Measurements from ENCODE around the gene SYTL3.
A peak's percentile ranks its signal among the peaks of the same experiment; 100 is the strongest.
"Not testable (repeated sequence)": the region's sequence is repeated elsewhere in the genome, so short reads cannot be mapped to it uniquely, and the experiment has no call there.

SYTL3 gene

GRCh38 chr6:158644231-158645063, 5.4 kb upstream of the SYTL3 start, which contains the start of gene DYNLT1:
TSS of gene DYNLT1 (minus strand) at chr6:158644743. CDS start at chr6:158644708, 35 bp downstream.
- TF ChIP-seq, protein P1, sequence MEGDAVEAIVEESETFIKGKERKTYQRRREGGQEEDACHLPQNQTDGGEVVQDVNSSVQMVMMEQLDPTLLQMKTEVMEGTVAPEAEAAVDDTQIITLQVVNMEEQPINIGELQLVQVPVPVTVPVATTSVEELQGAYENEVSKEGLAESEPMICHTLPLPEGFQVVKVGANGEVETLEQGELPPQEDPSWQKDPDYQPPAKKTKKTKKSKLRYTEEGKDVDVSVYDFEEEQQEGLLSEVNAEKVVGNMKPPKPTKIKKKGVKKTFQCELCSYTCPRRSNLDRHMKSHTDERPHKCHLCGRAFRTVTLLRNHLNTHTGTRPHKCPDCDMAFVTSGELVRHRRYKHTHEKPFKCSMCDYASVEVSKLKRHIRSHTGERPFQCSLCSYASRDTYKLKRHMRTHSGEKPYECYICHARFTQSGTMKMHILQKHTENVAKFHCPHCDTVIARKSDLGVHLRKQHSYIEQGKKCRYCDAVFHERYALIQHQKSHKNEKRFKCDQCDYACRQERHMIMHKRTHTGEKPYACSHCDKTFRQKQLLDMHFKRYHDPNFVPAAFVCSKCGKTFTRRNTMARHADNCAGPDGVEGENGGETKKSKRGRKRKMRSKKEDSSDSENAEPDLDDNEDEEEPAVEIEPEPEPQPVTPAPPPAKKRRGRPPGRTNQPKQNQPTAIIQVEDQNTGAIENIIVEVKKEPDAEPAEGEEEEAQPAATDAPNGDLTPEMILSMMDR (conservative IDR thresholded peaks at IDR 0.05; ENCODE audit: control insufficient read depth, insufficient read depth, low read depth, low read length): no peak
- DNase-seq (ENCODE audit: low read depth): peak; percentile 82
- H3K4me3 ChIP-seq (ENCODE audit: control insufficient read depth, low read depth, low read length): peak within 1 kb of the TSS; percentile 87

DNA sequence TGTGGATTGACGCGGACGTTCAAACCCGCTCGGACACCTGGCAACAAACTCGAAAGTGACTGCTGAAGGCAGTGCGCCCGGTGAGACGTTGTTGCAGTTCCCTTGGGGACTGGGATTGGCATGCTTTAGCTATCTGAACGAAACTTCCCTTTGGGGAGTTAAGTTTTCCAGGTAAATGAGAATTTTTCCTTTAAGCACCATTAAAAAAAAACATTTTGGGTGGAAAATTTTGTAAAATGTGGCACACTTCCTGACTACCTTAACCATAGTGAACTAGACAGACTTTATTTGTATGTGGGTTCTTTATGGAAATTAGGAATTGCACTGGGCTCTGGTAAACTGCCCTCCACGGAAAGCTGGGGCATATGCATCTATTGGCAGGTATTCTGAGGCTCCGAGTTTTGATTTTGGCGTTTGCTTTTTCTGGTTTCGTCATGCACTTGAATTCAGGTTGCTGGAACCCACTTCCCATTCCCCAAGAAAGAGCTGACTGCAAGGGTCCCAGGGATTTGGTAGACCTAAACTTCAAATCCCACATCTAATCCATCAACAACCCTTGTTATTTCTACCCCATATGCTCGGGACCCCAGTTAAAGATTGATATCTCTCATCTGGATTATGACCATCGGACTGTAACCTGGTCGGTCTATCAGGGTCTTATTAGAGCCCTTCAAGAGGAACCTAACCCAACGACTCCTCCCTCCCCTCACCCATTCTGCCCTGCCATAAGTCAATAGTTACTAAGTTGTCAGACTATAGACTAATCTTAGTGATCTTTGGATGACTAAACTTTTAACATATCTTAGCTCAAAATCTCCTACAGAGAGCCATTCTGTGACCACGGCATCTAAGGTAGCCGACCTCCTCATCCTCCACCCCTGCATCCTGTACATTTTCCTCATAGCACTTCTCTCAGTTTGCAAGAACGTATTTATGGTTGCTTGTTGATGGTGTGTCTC, 4.5 kb upstream of the SYTL3 start:
- TF ChIP-seq, protein P1 (conservative IDR thresholded peaks at IDR 0.05; ENCODE audit: control insufficient read depth, insufficient read depth, low read depth, low read length): no peak
- no peak for DNase-seq (ENCODE audit: low read depth)
- H3K4me3 ChIP-seq (ENCODE audit: control insufficient read depth, low read depth, low read length): peak overlapping the region; percentile 87

DNA sequence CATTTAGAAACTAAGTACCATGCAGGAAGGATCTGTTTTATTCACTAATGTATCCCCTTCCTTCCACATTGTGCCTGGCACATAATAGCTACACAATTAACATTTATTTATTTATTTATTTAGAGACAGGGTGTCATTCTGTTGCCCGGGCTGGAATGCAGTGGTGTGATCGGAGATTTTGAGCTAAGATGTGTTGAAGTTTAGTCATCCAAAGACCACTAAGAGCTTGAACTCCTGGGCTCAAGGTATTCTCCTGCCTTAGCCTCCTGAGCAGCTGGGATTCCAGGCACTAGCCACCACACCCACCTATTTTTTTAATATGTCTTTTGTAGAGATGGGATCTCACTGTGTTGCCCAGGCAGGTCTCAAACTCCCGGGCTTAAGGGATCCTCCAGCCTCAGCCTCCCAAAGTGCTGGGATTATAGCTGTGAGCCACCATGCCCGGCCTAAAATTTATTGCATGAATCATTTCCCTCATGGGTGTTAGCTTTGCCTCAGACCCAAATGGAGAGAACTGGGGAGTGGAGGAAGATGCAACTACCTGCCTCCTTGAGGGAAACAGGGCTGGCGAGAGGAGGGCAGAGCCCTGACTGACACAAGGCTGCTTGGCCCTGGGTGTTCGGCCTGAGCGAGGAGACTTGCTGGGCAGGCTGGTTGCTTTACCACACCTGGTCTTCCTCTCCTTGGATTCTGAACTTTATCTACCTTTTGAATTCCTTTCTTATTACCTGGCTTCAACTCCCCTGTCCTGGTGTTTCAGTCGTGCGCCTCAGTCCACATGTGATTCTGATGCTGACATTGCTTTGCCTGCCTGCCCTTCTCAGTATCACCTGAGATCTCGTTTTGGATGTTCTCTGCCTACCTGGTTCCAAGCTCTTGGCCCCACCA, 3.6 kb upstream of the SYTL3 start:
- DNase-seq (ENCODE audit: low read depth): no peak
- H3K4me3 ChIP-seq (ENCODE audit: control insufficient read depth, low read depth, low read length): no peak overlapping the region
- TF ChIP-seq, protein P1 (conservative IDR thresholded peaks at IDR 0.05; ENCODE audit: control insufficient read depth, insufficient read depth, low read depth, low read length): no peak

- TF ChIP-seq, protein P1 (conservative IDR thresholded peaks at IDR 0.05; ENCODE audit: control insufficient read depth, insufficient read depth, low read depth, low read length): no peak
- DNase-seq (ENCODE audit: low read depth): no peak
- H3K4me3 ChIP-seq (ENCODE audit: control insufficient read depth, low read depth, low read length): no peak overlapping the region
Measured at GRCh38 chr6:158647501-158647900, 2.4 kb upstream of the SYTL3 start.

- no peak overlapping the region for H3K4me3 ChIP-seq (ENCODE audit: control insufficient read depth, low read depth, low read length)
- TF ChIP-seq, protein P1 (conservative IDR thresholded peaks at IDR 0.05; ENCODE audit: control insufficient read depth, insufficient read depth, low read depth, low read length): no peak
- DNase-seq (ENCODE audit: low read depth): peak; percentile 94
Measured at GRCh38 chr6:158648682-158649131, 1.1 kb upstream of the SYTL3 start.

GRCh38 chr6:158651981-158652737, 2.3 kb downstream of the SYTL3 start:
- not testable (repeated sequence) for H3K4me3 ChIP-seq (ENCODE audit: control insufficient read depth, low read depth, low read length); DNase-seq (ENCODE audit: low read depth)

Data from fibroblast of mammary gland (primary cell).